ENCODE results near the gene IQUB.
"Not testable (repeated sequence)": the region's sequence is repeated elsewhere in the genome, so short reads cannot be mapped to it uniquely, and the experiment has no call there.

The IQUB gene

DNA sequence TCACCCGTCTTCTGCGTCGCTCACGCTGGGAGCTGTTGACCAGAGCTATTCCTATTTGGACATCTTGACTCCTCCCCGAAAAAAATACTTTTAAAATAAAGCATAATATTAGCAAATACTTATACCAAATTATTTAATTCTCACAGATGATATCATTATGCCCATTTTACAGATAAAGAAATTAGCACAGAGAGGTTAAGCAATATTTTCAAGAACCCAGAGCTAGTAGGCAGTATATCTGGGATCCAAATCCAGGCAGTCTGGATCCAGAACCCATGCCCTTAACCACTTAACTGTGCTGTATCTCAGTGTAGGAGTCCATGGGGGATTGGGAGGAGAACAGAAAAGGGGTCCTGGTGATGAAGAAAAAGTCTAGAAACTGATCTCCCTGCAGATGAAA, 6.1 kb downstream of the IQUB start:
- TF ChIP-seq, protein P1, sequence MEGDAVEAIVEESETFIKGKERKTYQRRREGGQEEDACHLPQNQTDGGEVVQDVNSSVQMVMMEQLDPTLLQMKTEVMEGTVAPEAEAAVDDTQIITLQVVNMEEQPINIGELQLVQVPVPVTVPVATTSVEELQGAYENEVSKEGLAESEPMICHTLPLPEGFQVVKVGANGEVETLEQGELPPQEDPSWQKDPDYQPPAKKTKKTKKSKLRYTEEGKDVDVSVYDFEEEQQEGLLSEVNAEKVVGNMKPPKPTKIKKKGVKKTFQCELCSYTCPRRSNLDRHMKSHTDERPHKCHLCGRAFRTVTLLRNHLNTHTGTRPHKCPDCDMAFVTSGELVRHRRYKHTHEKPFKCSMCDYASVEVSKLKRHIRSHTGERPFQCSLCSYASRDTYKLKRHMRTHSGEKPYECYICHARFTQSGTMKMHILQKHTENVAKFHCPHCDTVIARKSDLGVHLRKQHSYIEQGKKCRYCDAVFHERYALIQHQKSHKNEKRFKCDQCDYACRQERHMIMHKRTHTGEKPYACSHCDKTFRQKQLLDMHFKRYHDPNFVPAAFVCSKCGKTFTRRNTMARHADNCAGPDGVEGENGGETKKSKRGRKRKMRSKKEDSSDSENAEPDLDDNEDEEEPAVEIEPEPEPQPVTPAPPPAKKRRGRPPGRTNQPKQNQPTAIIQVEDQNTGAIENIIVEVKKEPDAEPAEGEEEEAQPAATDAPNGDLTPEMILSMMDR (IDR thresholded peaks at IDR 0.05; ENCODE audit: extremely low read depth, missing control alignments), result no peak
- DNase-seq (ENCODE audit: low spot score), result no peak

DNA sequence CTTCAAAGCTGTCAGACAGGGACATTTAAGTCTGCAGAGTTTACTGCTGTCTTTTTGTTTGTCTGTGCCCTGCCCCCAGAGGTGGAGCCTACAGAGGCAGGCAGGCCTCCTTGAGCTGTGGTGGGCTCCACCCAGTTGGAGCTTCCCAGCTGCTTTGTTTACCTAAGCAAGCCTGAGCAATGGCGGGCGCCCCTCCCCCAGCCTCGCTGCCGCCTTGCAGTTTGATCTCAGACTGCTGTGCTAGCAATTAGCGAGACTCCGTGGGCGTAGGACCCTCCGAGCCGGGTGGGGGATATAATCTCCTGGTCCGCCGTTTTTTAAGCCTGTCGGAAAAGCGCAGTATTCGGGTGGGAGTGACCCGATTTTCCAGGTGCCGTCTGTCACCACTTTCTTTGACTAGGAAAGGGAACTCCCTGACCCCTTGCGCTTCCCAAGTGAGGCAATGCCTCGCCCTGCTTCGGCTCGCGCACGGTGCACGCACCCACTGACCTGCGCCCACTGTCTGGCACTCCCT, 6.6 kb downstream of the IQUB start:
- not testable (repeated sequence) for DNase-seq (ENCODE audit: low spot score)

DNA sequence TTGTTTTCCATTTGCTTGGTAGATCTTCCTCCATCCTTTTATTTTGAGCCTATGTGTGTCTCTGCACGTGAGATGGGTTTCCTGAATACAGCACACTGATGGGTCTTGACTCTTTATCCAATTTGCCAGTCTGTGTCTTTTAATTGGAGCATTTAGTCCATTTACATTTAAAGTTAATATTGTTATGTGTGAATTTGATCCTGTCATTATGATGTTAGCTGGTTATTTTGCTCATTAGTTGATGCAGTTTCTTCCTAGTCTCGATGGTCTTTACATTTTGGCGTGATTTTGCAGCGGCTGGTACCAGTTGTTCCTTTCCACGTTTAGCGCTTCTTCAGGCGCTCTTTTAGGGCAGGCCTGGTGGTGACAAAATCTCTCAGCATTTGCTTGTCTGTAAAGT, 7.9 kb downstream of the IQUB start:
- DNase-seq (ENCODE audit: low spot score), result not testable (repeated sequence)

DNA sequence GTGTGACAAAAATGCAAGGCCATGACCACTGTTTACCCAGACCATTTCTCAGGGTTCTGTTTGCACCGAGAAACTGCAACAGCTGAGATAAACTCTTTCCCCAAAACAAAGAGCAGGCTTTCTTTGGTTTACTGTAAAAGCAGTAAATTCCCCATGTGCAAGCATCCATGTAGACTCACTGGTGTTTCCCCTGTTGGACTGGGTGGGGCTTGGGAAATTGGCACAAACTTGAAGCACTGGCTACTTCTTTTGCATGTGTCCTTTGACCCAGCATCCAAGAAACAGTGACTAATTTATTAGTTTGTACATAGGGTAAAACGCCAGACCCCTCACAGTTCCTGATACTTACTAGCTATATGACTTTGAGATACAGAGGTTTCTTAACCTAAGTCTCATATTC, 12.3 kb downstream of the IQUB start:
- no peak for DNase-seq (ENCODE audit: low spot score)
- TF ChIP-seq, protein P1 (IDR thresholded peaks at IDR 0.05; ENCODE audit: extremely low read depth, missing control alignments), result no peak

DNA sequence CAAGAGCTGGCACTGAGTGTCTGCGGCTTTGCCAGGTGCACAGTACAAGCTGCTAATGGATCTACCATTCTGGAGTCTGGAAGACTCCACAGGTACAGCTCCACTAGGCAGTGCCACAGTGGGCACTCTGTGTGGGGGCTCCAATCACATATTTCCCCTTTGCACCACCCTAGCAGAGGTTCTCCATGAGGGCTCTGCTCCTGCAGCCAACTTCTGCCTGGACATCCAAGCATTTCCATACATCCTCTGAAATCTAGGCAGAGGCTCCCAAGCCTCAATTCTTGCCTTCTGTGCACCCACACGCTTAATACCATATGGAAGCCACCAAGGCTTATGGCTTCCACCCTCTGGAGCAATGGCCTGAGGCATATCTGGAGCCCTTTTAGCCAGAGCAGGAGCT, 29.2 kb downstream of the IQUB start:
- TF ChIP-seq, protein P1 (IDR thresholded peaks at IDR 0.05; ENCODE audit: extremely low read depth, missing control alignments), result no peak
- no peak for DNase-seq (ENCODE audit: low spot score)

DNA sequence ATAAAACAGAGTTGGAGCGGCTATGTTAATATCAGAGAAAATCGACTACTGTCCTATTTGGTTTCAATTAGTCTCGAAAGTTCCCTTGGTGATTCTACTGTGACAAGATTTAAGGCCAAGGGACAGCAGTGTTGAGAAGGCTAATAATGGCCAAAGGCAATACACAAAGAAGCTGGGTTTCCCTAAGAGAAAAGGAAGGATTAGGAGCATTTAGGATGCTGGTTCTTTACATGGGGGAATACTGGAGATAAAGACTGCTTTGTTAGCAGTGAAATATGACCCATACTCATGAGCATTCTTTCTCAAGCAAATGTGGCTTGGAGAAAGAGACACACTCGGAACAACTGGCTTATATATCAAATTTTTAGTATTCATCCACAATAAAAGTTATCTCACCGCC, 32.2 kb downstream of the IQUB start:
- no peak for DNase-seq (ENCODE audit: low spot score)
- TF ChIP-seq, protein P1 (IDR thresholded peaks at IDR 0.05; ENCODE audit: extremely low read depth, missing control alignments), result no peak

DNA sequence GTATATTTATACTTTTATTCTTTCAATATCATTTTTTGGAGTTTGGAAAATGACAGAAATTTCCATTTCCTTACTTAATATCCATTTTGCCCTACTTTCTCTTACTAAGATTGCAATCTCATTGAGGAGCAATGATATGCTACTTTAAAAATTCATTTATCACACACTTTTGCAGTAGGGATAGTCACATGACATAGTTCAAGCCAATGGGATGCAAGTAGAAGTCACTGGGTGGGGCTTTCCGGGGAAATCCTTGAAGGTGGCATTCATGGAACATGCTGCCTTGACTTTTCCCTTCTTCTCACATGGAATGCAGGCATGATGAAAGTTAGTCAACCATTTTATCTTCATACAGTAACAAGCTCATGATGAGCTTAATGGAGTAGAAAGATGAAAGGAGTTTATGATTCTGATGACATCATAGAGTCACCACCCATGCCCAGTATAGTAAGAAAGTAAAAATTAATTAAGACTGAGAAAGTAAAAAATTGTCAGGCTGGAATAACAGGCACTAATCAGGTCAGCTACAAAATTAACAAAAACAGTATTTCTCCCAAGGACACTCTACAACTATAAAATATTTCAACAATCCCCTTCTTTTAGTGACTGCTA, 33.4 kb downstream of the IQUB start:
- no peak for DNase-seq (ENCODE audit: low spot score)
- TF ChIP-seq, protein P1 (IDR thresholded peaks at IDR 0.05; ENCODE audit: extremely low read depth, missing control alignments), result no peak

DNA sequence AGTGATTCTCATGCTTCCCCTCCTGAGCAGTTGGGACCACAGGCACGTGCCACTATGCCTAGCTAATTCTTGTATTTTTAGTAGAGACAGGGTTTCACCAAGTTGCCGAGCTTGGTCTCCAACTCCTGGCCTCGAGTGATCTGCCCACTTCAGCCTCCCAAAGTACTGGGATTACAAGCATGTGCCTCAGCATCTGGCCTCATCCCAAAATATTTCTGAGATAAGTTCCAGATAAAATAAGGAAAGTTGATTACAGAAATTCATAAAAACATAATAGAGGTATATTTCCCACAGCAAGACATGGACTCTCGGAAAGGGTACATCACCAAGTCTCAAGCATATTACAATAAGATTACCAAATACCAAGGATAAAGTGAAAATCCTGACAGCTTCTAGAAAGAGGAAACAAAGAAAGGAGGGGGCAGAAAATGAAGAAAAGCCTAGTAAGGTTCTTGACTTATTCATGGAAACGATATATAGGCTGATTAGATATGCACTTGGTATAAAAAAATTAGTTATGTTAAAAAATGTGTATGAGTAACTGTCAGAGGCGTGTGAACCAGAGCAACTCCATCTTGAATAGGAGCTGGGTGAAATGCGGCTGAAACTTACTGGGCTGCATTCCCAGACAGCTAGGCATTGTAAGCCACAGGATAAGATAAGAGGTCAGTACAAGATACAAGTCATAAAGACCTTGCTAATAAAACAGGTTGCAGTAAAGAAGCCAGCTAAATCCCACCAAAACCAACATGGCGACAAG, 35.0 kb downstream of the IQUB start:
- DNase-seq (ENCODE audit: low spot score), result no peak
- TF ChIP-seq, protein P1 (IDR thresholded peaks at IDR 0.05; ENCODE audit: extremely low read depth, missing control alignments), result no peak

All from GM20000 (cell line).